Liver (tissue), 9 donors: ENCODE data around the gene TRIM32. TPM values are rescaled to one million over a fixed set of nuclear protein-coding genes. Genes with fewer than 3 reads are reported as not detected.

Experiments used
- DNase-seq: peaks from one replicate; pipeline ENCODE4 v3.0.0-alpha.2; 2017; ENCODE audit warnings: low spot score
- H3K27ac ChIP-seq, 2 donors: one replicate each; pipeline ENCODE4 v1.7.0; 2013; ENCODE audit warnings: inconsistent platforms in 2 of 2, low read length in 2 of 2, control low read depth in 1 of 2, low read depth in 1 of 2, mild to moderate bottlenecking in 1 of 2
- H3K27me3 ChIP-seq, 4 donors: one replicate each; pipeline versions ENCODE4 v1.6.1 to v1.7.0; 2013; ENCODE audit warnings: low read length in 3 of 4, inconsistent platforms in 1 of 4, mild to moderate bottlenecking in 1 of 4, moderate library complexity in 1 of 4; ENCODE audit not compliant: control insufficient read depth in 4 of 4, insufficient read depth in 4 of 4
- H3K36me3 ChIP-seq, 4 donors: one replicate each; pipeline versions ENCODE4 v1.6.1 to v1.7.0; 2013; ENCODE audit warnings: low read length in 3 of 4, mild to moderate bottlenecking in 3 of 4, low read depth in 1 of 4, moderate library complexity in 1 of 4; ENCODE audit not compliant: control insufficient read depth in 4 of 4, insufficient read depth in 3 of 4
- H3K4me1 ChIP-seq, 4 donors: one replicate each; pipeline versions ENCODE4 v1.6.1 to v1.7.0; 2013; ENCODE audit warnings: low read length in 3 of 4, mild to moderate bottlenecking in 3 of 4, moderate library complexity in 1 of 4; ENCODE audit not compliant: control insufficient read depth in 4 of 4, insufficient read depth in 4 of 4
- H3K4me3 ChIP-seq, 3 donors: one replicate each; pipeline versions ENCODE4 v1.6.1 to v1.7.0; 2013; ENCODE audit warnings: low read length in 3 of 3, control low read depth in 1 of 3, low read depth in 1 of 3, mild to moderate bottlenecking in 1 of 3
- H3K9ac ChIP-seq, 2 donors: one replicate each; pipeline ENCODE4 v1.7.0; 2013; ENCODE audit warnings: low read length in 2 of 2, mild to moderate bottlenecking in 2 of 2, moderate library complexity in 2 of 2, control low read depth in 1 of 2, low read depth in 1 of 2
- H3K9me3 ChIP-seq, 4 donors: one replicate each; pipeline versions ENCODE4 v1.6.1 to v1.7.0; 2013; ENCODE audit warnings: low read length in 3 of 4; ENCODE audit not compliant: control insufficient read depth in 4 of 4
- ATF3 ChIP-seq: IDR thresholded peaks from 2 replicates; pipeline ENCODE4 v1.6.1; 2016; ENCODE audit warnings: antibody characterized with exemption
- CTCF ChIP-seq: fragments of 150-350 bp; IDR thresholded peaks from 2 replicates; pipeline ENCODE4 v1.5.1; 2017; ENCODE audit warnings: improper control_type of control experiment, low read depth, low read length; ENCODE audit not compliant: missing input control
- EGR1 ChIP-seq, 2 donors: IDR thresholded peaks; 2 replicates each; pipeline ENCODE4 v1.6.1; 2016 to 2018; ENCODE audit warnings: antibody characterized with exemption in 2 of 2, low read depth in 2 of 2
- FOXA1 ChIP-seq: IDR thresholded peaks from 2 replicates; pipeline ENCODE4 v1.6.1; 2016; ENCODE audit warnings: antibody characterized with exemption
- FOXA2 ChIP-seq: IDR thresholded peaks from 2 replicates; pipeline ENCODE4 v1.6.1; 2016; ENCODE audit warnings: antibody characterized with exemption
- GABPA ChIP-seq, 2 donors: IDR thresholded peaks in 1 of 2; conservative IDR thresholded peaks in 1 of 2; 2 replicates each; pipeline ENCODE4 v1.6.1; 2016; ENCODE audit warnings: antibody characterized with exemption in 2 of 2, mild to moderate bottlenecking in 1 of 2, moderate library complexity in 1 of 2
- HNF4A ChIP-seq, 2 donors: conservative IDR thresholded peaks; 2 replicates each; pipeline ENCODE4 v1.6.1; 2016; ENCODE audit warnings: antibody characterized with exemption in 2 of 2, mild to moderate bottlenecking in 2 of 2
- HNF4G ChIP-seq: IDR thresholded peaks from 2 replicates; pipeline ENCODE4 v1.6.1; 2016; ENCODE audit warnings: antibody characterized with exemption
- JUND ChIP-seq, 2 donors: IDR thresholded peaks; 2 replicates each; pipeline ENCODE4 v1.6.1; 2016; ENCODE audit warnings: antibody characterized with exemption in 2 of 2
- MAX ChIP-seq: IDR thresholded peaks from 2 replicates; pipeline ENCODE4 v1.6.1; 2016; ENCODE audit warnings: antibody characterized with exemption
- NR2F2 ChIP-seq: IDR thresholded peaks from 2 replicates; pipeline ENCODE4 v1.6.1; 2016; ENCODE audit warnings: antibody characterized with exemption
- RAD21 ChIP-seq, 2 donors: IDR thresholded peaks; 2 replicates each; pipeline ENCODE4 v1.6.1; 2016; ENCODE audit warnings: antibody characterized with exemption in 2 of 2, mild to moderate bottlenecking in 2 of 2
- REST ChIP-seq: IDR thresholded peaks from 2 replicates; pipeline ENCODE4 v1.6.1; 2016; ENCODE audit warnings: antibody characterized with exemption, mild to moderate bottlenecking
- RXRA ChIP-seq, 2 donors: IDR thresholded peaks; 2 replicates each; pipeline ENCODE4 v1.6.1; 2017 to 2018; ENCODE audit warnings: antibody characterized with exemption in 2 of 2, mild to moderate bottlenecking in 1 of 2
- SP1 ChIP-seq: IDR thresholded peaks from 2 replicates; pipeline ENCODE4 v1.6.1; 2018; ENCODE audit warnings: antibody characterized with exemption, mild to moderate bottlenecking
- TAF1 ChIP-seq: conservative IDR thresholded peaks from 2 replicates; pipeline ENCODE4 v1.6.1; 2016; ENCODE audit warnings: antibody characterized with exemption, mild to moderate bottlenecking
- YY1 ChIP-seq: IDR thresholded peaks from 2 replicates; pipeline ENCODE4 v1.6.1; 2016; ENCODE audit warnings: antibody characterized with exemption, mild to moderate bottlenecking
- ZBTB33 ChIP-seq: IDR thresholded peaks from 2 replicates; pipeline ENCODE4 v1.6.1; 2016; ENCODE audit warnings: antibody characterized with exemption
- WGBS: extraction: QIAGEN DNeasy Blood & Tissue Kit; methylation state at CpG from one replicate; pipeline ENCODE4 v1.1.7; 2013; 5-methylcytosine and 5-hydroxymethylcytosine counted together
- polyA plus RNA-seq, 2 donors: library from polyadenylated mRNA; stranded (reverse) in 1 of 2; unstranded in 1 of 2; fragments of 200-250 nt in 1 of 2; fragments of >200 nt in 1 of 2; fragmentation: Nextera tagmentation in 1 of 2; extraction: Ambion mirVana in 1 of 2; gene quantifications; one replicate each; pipeline versions ENCODE4 v1.2.1 to v1.2.3, GENCODE V29; 2013 to 2015
- total RNA-seq, 2 donors: library from RNA; depleted of rRNA; stranded (reverse); fragments of >200 nt; gene quantifications; one replicate each; pipeline ENCODE4 v1.2.3, GENCODE V29; 2014
- donor health status: healthy.
- donor health status: healthy.
- donor health status: healthy.
- donor health status: healthy.
- donor health status: healthy.

TRIM32 gene
- total and polyA plus RNA-seq, 4 donors: 3.0 to 5.9 (median 3.5) TPM

- H3K27me3 ChIP-seq: no peaks in the 10 kb centered on the region
- no peak overlapping the region for H3K4me3 ChIP-seq
- no peak for DNase-seq
- H3K27ac ChIP-seq: no peak overlapping the region
- TF ChIP-seq ZBTB33 (no peak), YY1 (no peak), FOXA1 (no peak)
- H3K9ac ChIP-seq: no peak overlapping the region
- H3K9me3 ChIP-seq: no peaks in the 10 kb centered on the region
- no peaks in the 10 kb centered on the region for H3K36me3 ChIP-seq
- peaks cover 6 to 28% (median 20%) of the 10 kb centered on the region in 4 donors for H3K4me1 ChIP-seq
These were observed 970 bp upstream of the TRIM32 start for GRCh38 chr9:116686135-116686534.

GRCh38 chr9:116686693-116687073 lies 422 bp upstream of the TRIM32 start:
- Histone ChIP-seq H3K36me3 (no peaks in the 10 kb centered on the region), H3K4me3 (peak overlapping the region; percentile 76 to 94 (median 80)), H3K4me1 (peaks cover 6 to 28% (median 20%) of the 10 kb centered on the region in 4 donors), H3K27ac (peak overlapping the region in 1 of 2 donors; percentile 52), H3K9ac (peak overlapping the region; percentile 56 to 66), H3K9me3 (no peaks in the 10 kb centered on the region), H3K27me3 (no peaks in the 10 kb centered on the region)
- WGBS: 12% methylated on average over 7 of the region's 7 CpGs
- no peak for DNase-seq
- TF ChIP-seq GABPA (IDR thresholded peaks at IDR 0.05 in 1 of 2, conservative IDR thresholded peaks at IDR 0.05 in 1 of 2): no peak
- TF ChIP-seq TAF1: no peak
- TF ChIP-seq MAX: no peak
- no peak for TF ChIP-seq ZBTB33
- no peak for TF ChIP-seq FOXA2
- TF ChIP-seq HNF4A (conservative IDR thresholded peaks at IDR 0.05): no peak
- TF ChIP-seq NR2F2: no peak
- TF ChIP-seq ATF3: no peak
- TF ChIP-seq EGR1 (IDR thresholded peaks at IDR 0.05; ENCODE audit: low read depth in 2 of 2): no peak
- no peak for TF ChIP-seq RAD21 (IDR thresholded peaks at IDR 0.05)
- no peak for TF ChIP-seq YY1
- no peak for TF ChIP-seq JUND (IDR thresholded peaks at IDR 0.05)
- TF ChIP-seq CTCF: no peak
- no peak for TF ChIP-seq REST
- no peak for TF ChIP-seq FOXA1
- no peak for TF ChIP-seq HNF4G
- TF ChIP-seq RXRA (IDR thresholded peaks at IDR 0.05): no peak
- no peak for TF ChIP-seq SP1
